ENCODE data around the gene NUP98. TPM values are rescaled to one million over a fixed set of nuclear protein-coding genes. Genes with fewer than 3 reads are reported as not detected.

The NUP98 gene
- total RNA-seq, 1 donor from 2014 or later: 129 TPM

GRCh38 chr11:3722100-3722499, 75.3 kb downstream of the NUP98 start:
- intact Hi-C loops (cut with micrococcal nuclease): no loop called here
- no peaks in the 10 kb centered on the region for H3K27me3 Mint-ChIP-seq
- no peak overlapping the region for H3K27ac Mint-ChIP-seq
- H3K36me3 Mint-ChIP-seq (ENCODE audit: low read depth): peaks cover 72% of the 10 kb centered on the region
- peaks cover 3% of the 10 kb centered on the region for H3K9me3 Mint-ChIP-seq
- peaks cover under 1% of the 10 kb centered on the region for H3K4me1 Mint-ChIP-seq
- no peak for DNase-seq
- no peak overlapping the region for H3K4me3 Mint-ChIP-seq

- no peak for DNase-seq
- H3K4me1 Mint-ChIP-seq: no peaks in the 10 kb centered on the region
- H3K9me3 Mint-ChIP-seq: peaks cover 3% of the 10 kb centered on the region
- no peak overlapping the region for H3K4me3 Mint-ChIP-seq
- H3K36me3 Mint-ChIP-seq (ENCODE audit: low read depth): peaks cover 69% of the 10 kb centered on the region
- no peaks in the 10 kb centered on the region for H3K27me3 Mint-ChIP-seq
- intact Hi-C loops (cut with micrococcal nuclease): no loop called here
- no peak overlapping the region for H3K27ac Mint-ChIP-seq
Observed at GRCh38 chr11:3720997-3721396, 76.4 kb downstream of the NUP98 start.

DNA sequence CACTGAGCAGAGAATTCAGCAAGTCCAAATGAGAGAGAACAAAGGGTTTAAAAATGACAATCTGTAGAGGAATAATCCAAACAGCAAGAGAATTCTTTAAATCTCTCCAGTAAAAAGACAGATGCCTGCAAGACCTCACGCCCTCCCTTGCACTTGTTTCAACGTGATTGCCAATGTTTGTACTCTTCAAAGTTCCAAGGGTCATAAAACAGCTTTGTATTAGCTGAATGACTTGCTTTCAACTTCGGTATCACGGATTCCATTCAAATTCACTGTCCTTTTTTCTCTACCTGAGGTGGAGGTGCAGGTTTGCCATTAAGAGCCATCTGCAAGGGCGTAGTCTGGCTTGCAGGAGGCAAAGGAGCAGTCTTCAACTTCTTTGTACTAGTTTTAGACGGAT, 85.1 kb downstream of the NUP98 start:
- Mint-ChIP-seq H3K27me3 (no peaks in the 10 kb centered on the region), H3K36me3 (ENCODE audit: low read depth) (peaks cover 63% of the 10 kb centered on the region), H3K4me3 (no peak overlapping the region), H3K27ac (no peak overlapping the region), H3K4me1 (peaks cover 11% of the 10 kb centered on the region), H3K9me3 (no peaks in the 10 kb centered on the region)
- intact Hi-C loops (cut with micrococcal nuclease): no loop called here
- no peak for DNase-seq

DNA sequence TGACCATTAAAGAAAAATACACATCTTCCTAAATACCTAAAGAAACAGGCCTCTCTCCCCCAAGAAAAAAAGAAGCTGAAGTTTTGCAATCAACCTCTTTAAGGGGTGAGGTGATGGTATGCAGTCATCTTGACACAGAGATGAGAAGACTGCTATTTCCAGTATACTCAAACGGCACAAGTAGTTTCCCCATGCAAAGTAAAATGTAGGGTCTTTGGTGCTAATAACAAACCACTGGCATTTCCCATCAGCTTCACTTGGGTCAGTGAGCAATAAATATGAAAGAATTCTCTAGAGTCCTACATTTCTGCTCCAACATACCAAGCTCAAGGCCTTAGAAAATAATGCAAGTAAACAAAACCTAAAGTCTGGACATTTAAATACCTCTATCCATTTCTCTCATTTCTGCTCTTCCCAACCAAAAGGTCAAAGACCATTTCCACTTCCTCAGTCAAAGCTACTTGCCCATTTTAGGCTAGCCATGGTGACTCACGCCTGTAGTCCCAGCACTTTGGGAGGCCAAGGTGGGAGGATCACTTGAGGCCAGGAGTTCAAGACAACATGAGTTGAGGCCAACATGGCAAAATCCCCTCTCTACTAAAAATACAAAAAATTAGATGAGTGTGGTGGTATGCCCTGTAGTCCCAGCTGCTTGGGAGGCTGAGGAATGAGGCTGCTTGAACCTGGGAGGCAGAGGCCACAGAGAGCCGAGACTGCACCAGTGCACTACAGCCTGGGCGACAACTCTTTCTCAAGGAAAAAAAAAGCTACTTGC, 86.7 kb downstream of the NUP98 start:
- no peak overlapping the region for H3K27ac Mint-ChIP-seq
- H3K27me3 Mint-ChIP-seq: no peaks in the 10 kb centered on the region
- peaks cover 11% of the 10 kb centered on the region for H3K4me1 Mint-ChIP-seq
- no peak overlapping the region for H3K4me3 Mint-ChIP-seq
- H3K36me3 Mint-ChIP-seq (ENCODE audit: low read depth): peaks cover 64% of the 10 kb centered on the region
- no peak for DNase-seq
- H3K9me3 Mint-ChIP-seq: no peaks in the 10 kb centered on the region
- intact Hi-C loops (cut with micrococcal nuclease): no loop called here

- DNase-seq: no peak
- Mint-ChIP-seq H3K27me3 (no peaks in the 10 kb centered on the region), H3K27ac (no peak overlapping the region), H3K36me3 (ENCODE audit: low read depth) (peaks cover 67% of the 10 kb centered on the region), H3K4me1 (peaks cover 11% of the 10 kb centered on the region), H3K4me3 (no peak overlapping the region), H3K9me3 (no peaks in the 10 kb centered on the region)
- intact Hi-C loops (cut with micrococcal nuclease): no loop called here
Observed at GRCh38 chr11:3709977-3710376, 87.4 kb downstream of the NUP98 start.

GRCh38 chr11:3707176-3707575, 90.2 kb downstream of the NUP98 start:
- DNase-seq: no peak
- H3K36me3 Mint-ChIP-seq (ENCODE audit: low read depth): peaks cover 60% of the 10 kb centered on the region
- H3K9me3 Mint-ChIP-seq: no peaks in the 10 kb centered on the region
- intact Hi-C loops (cut with micrococcal nuclease): no loop called here
- no peak overlapping the region for H3K4me3 Mint-ChIP-seq
- H3K27me3 Mint-ChIP-seq: no peaks in the 10 kb centered on the region
- no peak overlapping the region for H3K27ac Mint-ChIP-seq
- H3K4me1 Mint-ChIP-seq: peaks cover 8% of the 10 kb centered on the region

DNA sequence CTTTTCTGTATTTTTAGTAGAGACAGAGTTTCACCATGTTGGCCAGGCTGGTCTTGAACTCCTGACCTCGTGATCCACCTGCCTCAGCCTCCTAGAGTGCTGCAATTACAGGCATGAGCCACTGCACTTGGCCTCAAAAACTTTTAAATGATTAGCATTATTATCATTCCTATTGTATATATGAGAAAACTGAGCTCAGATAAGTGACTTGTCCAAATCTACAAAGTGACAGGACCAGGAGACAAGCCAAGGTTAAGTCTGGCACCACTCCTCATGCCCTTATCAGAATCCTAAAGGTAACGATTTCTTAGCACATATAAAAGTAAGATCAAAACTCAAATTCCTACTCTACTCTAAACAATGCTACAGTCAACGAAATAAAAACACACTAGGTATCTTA, 94.0 kb downstream of the NUP98 start:
- H3K27me3 Mint-ChIP-seq: no peaks in the 10 kb centered on the region
- intact Hi-C loops (cut with micrococcal nuclease): no loop called here
- no peaks in the 10 kb centered on the region for H3K9me3 Mint-ChIP-seq
- H3K27ac Mint-ChIP-seq: no peak overlapping the region
- no peak overlapping the region for H3K4me3 Mint-ChIP-seq
- H3K4me1 Mint-ChIP-seq: no peaks in the 10 kb centered on the region
- no peak for DNase-seq
- peaks cover 67% of the 10 kb centered on the region for H3K36me3 Mint-ChIP-seq (ENCODE audit: low read depth)

- DNase-seq: no peak
- intact Hi-C loops (cut with micrococcal nuclease): no loop called here
- Mint-ChIP-seq H3K4me3 (no peak overlapping the region), H3K36me3 (ENCODE audit: low read depth) (peaks cover 57% of the 10 kb centered on the region), H3K9me3 (no peaks in the 10 kb centered on the region), H3K4me1 (no peaks in the 10 kb centered on the region), H3K27me3 (no peaks in the 10 kb centered on the region), H3K27ac (no peak overlapping the region)
Observed at GRCh38 chr11:3700910-3701309, 96.4 kb downstream of the NUP98 start.

GRCh38 chr11:3700410-3700809, 96.9 kb downstream of the NUP98 start:
- no peak for DNase-seq
- Mint-ChIP-seq H3K4me3 (no peak overlapping the region), H3K27me3 (no peaks in the 10 kb centered on the region), H3K9me3 (no peaks in the 10 kb centered on the region), H3K36me3 (ENCODE audit: low read depth) (peaks cover 61% of the 10 kb centered on the region), H3K4me1 (no peaks in the 10 kb centered on the region), H3K27ac (no peak overlapping the region)
- intact Hi-C loops (cut with micrococcal nuclease): no loop called here

GRCh38 chr11:3686751-3687150, 110.6 kb downstream of the NUP98 start:
- H3K27me3 Mint-ChIP-seq: no peaks in the 10 kb centered on the region
- H3K4me1 Mint-ChIP-seq: peaks cover 12% of the 10 kb centered on the region
- H3K9me3 Mint-ChIP-seq: no peaks in the 10 kb centered on the region
- no peak overlapping the region for H3K4me3 Mint-ChIP-seq
- no peak for DNase-seq
- intact Hi-C loops (cut with micrococcal nuclease): no loop called here
- H3K36me3 Mint-ChIP-seq (ENCODE audit: low read depth): peaks cover 57% of the 10 kb centered on the region
- no peak overlapping the region for H3K27ac Mint-ChIP-seq

DNA sequence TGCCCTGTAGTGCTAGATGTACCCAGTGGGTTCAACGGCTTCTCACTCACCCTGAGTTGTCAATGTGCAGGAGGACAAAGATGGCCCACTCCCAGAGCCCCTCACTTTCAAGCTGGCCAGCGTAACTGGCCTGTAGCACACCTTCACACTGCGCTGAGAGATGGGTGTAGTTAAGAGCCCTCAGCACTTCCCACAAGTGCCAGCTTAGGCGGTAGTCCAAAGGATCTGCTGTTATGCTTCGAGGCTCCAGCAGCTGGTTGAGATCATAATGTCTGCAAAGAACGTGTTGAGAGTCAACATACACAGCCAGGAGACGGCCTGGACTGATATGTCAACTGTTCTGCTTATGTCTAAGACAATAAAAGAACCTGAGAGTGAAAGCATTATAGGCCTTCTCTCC, 111.4 kb downstream of the NUP98 start:
- H3K36me3 Mint-ChIP-seq (ENCODE audit: low read depth): peaks cover 63% of the 10 kb centered on the region
- intact Hi-C loops (cut with micrococcal nuclease): no loop called here
- H3K27ac Mint-ChIP-seq: no peak overlapping the region

GRCh38 chr11:3684819-3685172, 112.6 kb downstream of the NUP98 start:
- Mint-ChIP-seq H3K27ac (no peak overlapping the region), H3K36me3 (ENCODE audit: low read depth) (peaks cover 67% of the 10 kb centered on the region), H3K4me3 (no peak overlapping the region), H3K9me3 (no peaks in the 10 kb centered on the region), H3K27me3 (no peaks in the 10 kb centered on the region), H3K4me1 (peaks cover 12% of the 10 kb centered on the region)
- no peak for DNase-seq
- intact Hi-C loops (cut with micrococcal nuclease): no loop called here

More for the DNA sequence above, 111.4 kb downstream of the NUP98 start:
- H3K4me1 Mint-ChIP-seq: peaks cover 12% of the 10 kb centered on the region
- no peaks in the 10 kb centered on the region for H3K27me3 Mint-ChIP-seq
- H3K4me3 Mint-ChIP-seq: no peak overlapping the region
- no peak for DNase-seq
- H3K9me3 Mint-ChIP-seq: no peaks in the 10 kb centered on the region

DNA sequence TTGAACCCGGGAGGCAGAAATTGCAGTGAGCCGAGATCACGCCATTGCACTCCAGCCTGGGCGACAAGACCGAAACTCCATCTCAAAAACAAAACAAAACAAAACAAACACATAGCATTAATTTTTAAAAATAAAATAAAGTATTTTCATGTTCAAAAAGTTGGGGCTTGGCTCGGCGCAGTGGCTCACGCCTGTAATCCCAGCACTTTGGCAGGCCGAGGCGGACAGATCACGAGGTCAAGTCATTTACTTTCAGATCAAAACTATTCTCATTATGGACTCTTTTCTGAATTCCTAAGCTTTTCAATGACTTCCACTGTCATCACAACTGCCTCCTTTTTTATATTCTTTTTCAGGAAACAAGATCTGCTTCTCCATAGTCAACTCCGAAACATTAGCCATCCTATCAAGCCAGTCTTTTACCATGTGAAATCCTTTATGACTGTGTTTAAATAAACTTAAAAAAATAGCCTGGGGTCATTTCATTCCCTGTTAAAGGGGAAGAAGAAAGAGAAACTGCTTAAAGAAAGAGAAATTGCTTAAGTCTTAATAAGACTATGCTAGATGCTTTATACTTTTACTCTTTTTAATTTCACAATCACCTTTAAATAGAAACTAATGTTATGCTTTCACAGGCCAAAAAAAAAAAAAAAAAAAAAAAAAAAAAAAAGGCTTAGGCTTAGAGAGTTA, 113.1 kb downstream of the NUP98 start:
- Mint-ChIP-seq H3K4me1 (peaks cover 12% of the 10 kb centered on the region), H3K27ac (no peak overlapping the region), H3K36me3 (ENCODE audit: low read depth) (peaks cover 71% of the 10 kb centered on the region), H3K4me3 (no peak overlapping the region), H3K9me3 (no peaks in the 10 kb centered on the region), H3K27me3 (no peaks in the 10 kb centered on the region)
- intact Hi-C loops (cut with micrococcal nuclease): no loop called here
- DNase-seq: no peak

GRCh38 chr11:3683039-3683438, 114.3 kb downstream of the NUP98 start:
- peaks cover 78% of the 10 kb centered on the region for H3K36me3 Mint-ChIP-seq (ENCODE audit: low read depth)
- intact Hi-C loops (cut with micrococcal nuclease): no loop called here
- no peaks in the 10 kb centered on the region for H3K9me3 Mint-ChIP-seq
- no peak overlapping the region for H3K27ac Mint-ChIP-seq
- no peak overlapping the region for H3K4me3 Mint-ChIP-seq
- H3K27me3 Mint-ChIP-seq: no peaks in the 10 kb centered on the region
- peaks cover 12% of the 10 kb centered on the region for H3K4me1 Mint-ChIP-seq
- DNase-seq: no peak

All from activated CD4-positive, alpha-beta T cell treated with anti-CD3 and anti-CD28 coated beads, Interleukin-2, amount 10 ng/mL, durations not matched to agents 24 days and 14 days (primary cell).